ENCODE measurements around the gene PLIN3. TPM values are rescaled to one million over a fixed set of nuclear protein-coding genes. Genes with fewer than 3 reads are reported as not detected.

The PLIN3 gene
- polyA plus RNA-seq, 1 donor (not counting 4 experiments of a cell fraction or from before 2014, with no cell fraction given) = 70.7 TPM

GRCh38 chr19:4868286-4868834, 893 bp upstream of the PLIN3 start:
- peaks cover 3% of the 10 kb centered on the region for H3K9me1 ChIP-seq (ENCODE audit: control insufficient read depth, extremely low read depth, insufficient read depth, low read length)
- dilution Hi-C loops (cut with MboI; ENCODE audit: extremely low pct_ligation_motif_present, low sequenced_read_pairs) = no loop called here
- peak overlapping the region; percentile 84 for H3K27ac ChIP-seq (ENCODE audit: control insufficient read depth, insufficient read depth, low read length)
- H3K4me2 ChIP-seq (ENCODE audit: control insufficient read depth, extremely low read depth, insufficient read depth, low read depth, low read length) = no peak overlapping the region
- H3K27me3 ChIP-seq (ENCODE audit: control insufficient read depth, extremely low read depth, insufficient read depth, low read length) = no peaks in the 10 kb centered on the region
- FAIRE-seq = no peak
- H3K4me3 ChIP-seq (ENCODE audit: control insufficient read depth in 2 of 3, extremely low read depth in 1 of 3, insufficient read depth in 2 of 3, low read depth in 1 of 3, low read length in 3 of 3) = no peak overlapping the region
- no peak for DNase-seq (ENCODE audit: low read depth, low spot score)
- TF ChIP-seq EZH2 (IDR thresholded peaks at IDR 0.05; ENCODE audit: low read length) (no peak), CTCF (optimal IDR thresholded peaks at IDR 0.05 in 1 of 3, IDR thresholded peaks at IDR 0.05 in 1 of 3, conservative IDR thresholded peaks at IDR 0.05 in 1 of 3; ENCODE audit: extremely low read depth in 1 of 3, insufficient read depth in 2 of 3, low read length in 3 of 3) (no peak)
- peaks cover 23% of the 10 kb centered on the region for H3K4me1 ChIP-seq (ENCODE audit: control insufficient read depth, extremely low read depth, insufficient read depth, low read length)
- no peak overlapping the region for H2AFZ ChIP-seq (ENCODE audit: control insufficient read depth, low read length)
- peaks cover 5% of the 10 kb centered on the region for H4K20me1 ChIP-seq (ENCODE audit: control insufficient read depth, extremely low read depth, insufficient read depth, low read length)
- peaks cover 31% of the 10 kb centered on the region for H3K79me2 ChIP-seq (ENCODE audit: control insufficient read depth, insufficient read depth, low read length)
- no peak overlapping the region for H3K9ac ChIP-seq (ENCODE audit: control insufficient read depth, extremely low read depth, insufficient read depth, low read length)
- no peaks in the 10 kb centered on the region for H3K9me3 ChIP-seq (ENCODE audit: control insufficient read depth, low read depth, low read length)
- peaks cover 0 to 3% of the 10 kb centered on the region in 2 experiments for H3K36me3 ChIP-seq (ENCODE audit: control insufficient read depth in 2 of 2, extremely low read depth in 1 of 2, insufficient read depth in 2 of 2, low read length in 2 of 2)

- FAIRE-seq = no peak
- dilution Hi-C loops (cut with MboI; ENCODE audit: extremely low pct_ligation_motif_present, low sequenced_read_pairs) = no loop called here
These were observed 657 bp downstream of the PLIN3 start for GRCh38 chr19:4866595-4867424.

More at GRCh38 chr19:4866595-4867424, 657 bp downstream of the PLIN3 start:
- Histone ChIP-seq H3K4me1 (ENCODE audit: control insufficient read depth, extremely low read depth, insufficient read depth, low read length) (peaks cover 21% of the 10 kb centered on the region), H3K27ac (ENCODE audit: control insufficient read depth, insufficient read depth, low read length) (peak overlapping the region; percentile 51), H3K9me3 (ENCODE audit: control insufficient read depth, low read depth, low read length) (no peaks in the 10 kb centered on the region), H3K9ac (ENCODE audit: control insufficient read depth, extremely low read depth, insufficient read depth, low read length) (peak overlapping the region; percentile 84), H2AFZ (ENCODE audit: control insufficient read depth, low read length) (peak overlapping the region; percentile 49), H3K27me3 (ENCODE audit: control insufficient read depth, extremely low read depth, insufficient read depth, low read length) (no peaks in the 10 kb centered on the region), H3K9me1 (ENCODE audit: control insufficient read depth, extremely low read depth, insufficient read depth, low read length) (peaks cover 3% of the 10 kb centered on the region), H4K20me1 (ENCODE audit: control insufficient read depth, extremely low read depth, insufficient read depth, low read length) (peaks cover 5% of the 10 kb centered on the region), H3K79me2 (ENCODE audit: control insufficient read depth, insufficient read depth, low read length) (peaks cover 36% of the 10 kb centered on the region), H3K36me3 (ENCODE audit: control insufficient read depth in 2 of 2, extremely low read depth in 1 of 2, insufficient read depth in 2 of 2, low read length in 2 of 2) (peaks cover 3% of the 10 kb centered on the region in 2 experiments), H3K4me2 (ENCODE audit: control insufficient read depth, extremely low read depth, insufficient read depth, low read depth, low read length) (peak overlapping the region; percentile 96), H3K4me3 (ENCODE audit: control insufficient read depth in 2 of 3, extremely low read depth in 1 of 3, insufficient read depth in 2 of 3, low read depth in 1 of 3, low read length in 3 of 3) (peak overlapping the region; percentile 83 to 97 (median 89))
- no peak for DNase-seq (ENCODE audit: low read depth, low spot score)
- TF ChIP-seq CTCF (optimal IDR thresholded peaks at IDR 0.05 in 1 of 3, IDR thresholded peaks at IDR 0.05 in 1 of 3, conservative IDR thresholded peaks at IDR 0.05 in 1 of 3; ENCODE audit: extremely low read depth in 1 of 3, insufficient read depth in 2 of 3, low read length in 3 of 3) (no peak), EZH2 (IDR thresholded peaks at IDR 0.05; ENCODE audit: low read length) (no peak)

Data from keratinocyte (primary cell).